ACC112 (cell line): ENCODE measurements around the gene RPS5.
"Not testable (repeated sequence)": the region's sequence is repeated elsewhere in the genome, so short reads cannot be mapped to it uniquely, and the experiment has no call there.

ENCODE experiments used
- H2AFZ ChIP-seq: fragments of 200-600 bp; sonication (generic); one replicate; pipeline ENCODE4 v1.6.0; 2017; ENCODE audit warnings: antibody characterized with exemption, low read length; ENCODE audit not compliant: unreplicated experiment
- H3K27ac ChIP-seq: fragments of 200-600 bp; sonication (generic); 2 replicates; pipeline ENCODE4 v1.5.1; 2014; ENCODE audit warnings: low read depth, mild to moderate bottlenecking, antibody characterized with exemption, low read length, moderate library complexity
- H3K27me3 ChIP-seq: fragments of 200-600 bp; sonication (generic); 2 replicates; pipeline ENCODE4 v1.6.1; 2014; ENCODE audit warnings: mild to moderate bottlenecking, antibody characterized with exemption, low read length, moderate library complexity, mixed read lengths; ENCODE audit not compliant: insufficient read depth
- H3K36me3 ChIP-seq: fragments of 200-600 bp; sonication (generic); 2 replicates; pipeline ENCODE4 v1.6.1; 2016; ENCODE audit warnings: mild to moderate bottlenecking, antibody characterized with exemption, low read length, moderate library complexity, mixed read lengths; ENCODE audit not compliant: insufficient read depth
- H3K4me1 ChIP-seq: fragments of 200-600 bp; sonication (generic); one replicate; pipeline ENCODE4 v1.6.1; 2016; ENCODE audit warnings: low read length, mixed read lengths; ENCODE audit not compliant: insufficient read depth, unreplicated experiment, control insufficient read depth
- H3K4me3 ChIP-seq: fragments of 200-600 bp; sonication (generic); 2 replicates; pipeline ENCODE4 v1.5.1; 2014; ENCODE audit warnings: mild to moderate bottlenecking, low read depth, low read length
- H3K79me2 ChIP-seq: fragments of 200-600 bp; sonication (generic); one replicate; pipeline ENCODE4 v1.6.0; 2016; ENCODE audit warnings: low read length; ENCODE audit not compliant: control insufficient read depth, unreplicated experiment, insufficient read depth

The RPS5 gene

DNA sequence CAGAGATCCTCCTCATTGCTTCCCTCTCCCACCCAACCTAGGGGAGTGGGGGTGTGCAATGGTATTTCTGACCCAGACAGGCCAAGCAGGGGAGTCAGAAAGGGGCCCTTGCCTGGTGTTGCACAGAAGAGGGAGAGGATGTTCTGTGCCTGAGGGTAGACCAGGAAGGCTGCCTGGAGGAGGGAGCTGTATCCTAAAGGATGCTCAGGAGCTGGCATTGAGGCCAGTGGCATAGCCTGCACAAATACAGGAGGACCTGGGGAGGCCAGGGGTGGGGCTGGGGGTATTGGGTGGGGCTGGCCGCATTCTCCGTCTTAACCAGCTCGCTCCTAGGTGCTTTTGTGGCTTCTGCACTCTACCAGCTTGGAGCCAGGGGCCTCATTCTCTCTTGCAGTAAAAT is 12.8 kb downstream of the RPS5 start:
- Histone ChIP-seq H3K4me3 (peak overlapping the region; percentile 84; the same call in 1 of the 2 replicates), H3K27me3 (no peaks in the 10 kb centered on the region), H3K4me1 (peaks cover 4% of the 10 kb centered on the region), H3K27ac (no peak overlapping the region), H3K36me3 (no peaks in the 10 kb centered on the region), H2AFZ (no peak overlapping the region), H3K79me2 (no peaks in the 10 kb centered on the region)

DNA sequence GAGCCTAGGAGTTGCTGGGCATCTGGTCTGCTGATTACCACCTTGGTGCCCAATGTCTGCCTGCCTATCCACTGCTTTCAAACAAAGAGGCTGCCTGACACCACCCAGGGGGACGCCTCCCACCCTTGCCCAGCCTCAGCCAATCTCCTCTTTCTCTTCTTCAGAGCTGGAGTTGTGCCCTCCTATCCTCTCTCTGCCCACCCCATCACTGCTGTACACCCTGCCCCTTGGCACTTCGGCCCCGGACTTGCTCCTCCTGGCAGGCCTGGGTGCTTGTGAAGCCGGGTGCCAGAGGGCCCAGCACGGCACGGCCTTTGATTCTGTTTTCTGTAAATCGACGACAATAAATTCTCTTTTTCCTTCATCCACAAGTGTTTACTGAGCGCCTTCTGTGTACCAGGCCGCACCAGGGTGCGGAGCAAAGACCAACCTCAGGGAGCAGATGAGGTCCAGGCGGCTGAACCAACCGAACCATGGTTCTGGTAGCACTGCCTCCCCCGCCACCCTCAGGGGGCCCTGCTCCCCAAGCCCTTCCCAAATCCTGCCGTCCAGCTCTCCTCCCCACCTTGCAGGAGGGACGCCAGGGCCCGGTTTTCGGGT is 13.3 kb downstream of the RPS5 start:
- H2AFZ ChIP-seq: peak overlapping the region; percentile 56
- H3K79me2 ChIP-seq: no peaks in the 10 kb centered on the region
- H3K27ac ChIP-seq: no peak overlapping the region
- H3K36me3 ChIP-seq: no peaks in the 10 kb centered on the region
- no peaks in the 10 kb centered on the region for H3K27me3 ChIP-seq
- H3K4me3 ChIP-seq: peak overlapping the region; percentile 84
- peaks cover 4% of the 10 kb centered on the region for H3K4me1 ChIP-seq

DNA sequence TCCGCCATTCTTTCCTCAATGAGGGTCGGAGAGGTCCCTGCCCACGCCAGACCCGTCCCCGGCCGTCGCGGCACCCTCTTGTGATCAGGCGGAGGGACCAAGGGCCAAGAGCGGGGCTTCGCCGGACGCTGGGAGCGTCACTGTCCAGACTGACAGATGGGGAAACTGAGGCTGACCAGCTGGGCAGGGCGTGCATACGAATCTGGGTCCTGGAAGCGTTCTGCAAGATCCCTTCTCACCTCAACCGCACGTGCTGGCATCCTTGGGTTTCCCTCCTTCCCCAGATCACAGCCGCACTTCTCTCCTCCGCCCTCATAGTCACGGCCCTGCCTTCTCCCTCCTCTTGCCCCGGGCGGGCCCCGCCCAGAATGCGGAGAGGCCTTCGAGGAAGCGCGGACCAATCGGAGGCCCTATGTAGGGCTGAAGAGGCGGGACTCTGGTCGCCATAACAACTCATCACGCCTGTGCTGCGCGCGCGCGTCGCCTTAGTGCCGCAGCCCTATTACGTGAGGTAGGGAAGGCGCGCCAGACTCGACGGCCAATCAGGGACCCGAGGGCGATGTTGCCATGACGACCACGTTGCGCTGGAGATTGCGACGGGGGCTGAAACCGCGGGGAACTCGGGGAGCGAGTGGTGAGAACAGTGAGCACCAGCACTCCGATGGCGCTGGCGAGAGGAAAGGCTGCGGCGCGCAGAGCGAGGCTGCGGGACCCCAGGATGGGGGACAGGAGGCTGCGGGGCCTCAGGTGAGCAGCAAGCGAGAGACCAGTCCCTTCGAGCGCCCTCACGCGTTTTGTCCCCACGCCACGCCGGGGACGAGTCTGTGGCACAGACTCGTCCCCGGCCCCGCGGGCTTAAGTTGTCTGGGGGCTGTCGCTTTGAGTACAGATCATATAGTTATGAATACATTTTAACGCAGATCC is 14.1 kb downstream of the RPS5 start:
- Histone ChIP-seq H3K79me2 (no peaks in the 10 kb centered on the region), H3K27me3 (no peaks in the 10 kb centered on the region), H2AFZ (peak overlapping the region; percentile 68), H3K4me1 (peaks cover 4% of the 10 kb centered on the region), H3K27ac (no peak overlapping the region), H3K4me3 (peak overlapping the region; percentile 84), H3K36me3 (no peaks in the 10 kb centered on the region)

DNA sequence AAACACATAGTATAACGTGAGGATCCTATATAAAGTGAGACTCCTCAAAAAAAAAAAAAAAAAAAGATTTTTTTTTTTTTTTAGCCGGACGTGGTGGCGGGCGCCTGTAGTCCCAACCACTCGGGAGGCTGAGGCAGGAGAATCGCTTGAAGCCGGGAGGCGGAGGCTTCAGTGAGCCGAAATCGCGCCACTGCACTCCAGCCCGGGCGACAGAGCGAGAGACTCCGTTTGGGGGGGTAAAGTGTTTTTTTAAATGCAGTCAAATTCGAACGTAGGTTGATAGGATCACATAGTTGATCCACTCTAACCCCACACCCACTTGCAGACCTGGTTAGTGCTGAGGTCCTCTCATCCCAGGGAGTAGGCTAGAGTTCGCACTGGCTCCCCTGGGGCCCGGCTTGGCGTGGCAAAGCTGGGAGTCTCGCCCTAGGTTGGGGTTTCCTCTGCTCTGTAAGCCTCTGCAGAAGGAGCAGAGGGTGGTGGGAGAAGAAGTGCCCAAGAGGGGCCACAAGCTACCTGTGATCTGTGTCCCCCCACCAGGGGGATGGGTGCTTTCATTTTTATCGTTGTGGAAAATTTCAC is 14.9 kb downstream of the RPS5 start:
- peak overlapping the region; percentile 84 for H3K4me3 ChIP-seq
- no peak overlapping the region for H2AFZ ChIP-seq
- H3K79me2 ChIP-seq: no peaks in the 10 kb centered on the region
- peaks cover 4% of the 10 kb centered on the region for H3K4me1 ChIP-seq
- H3K27me3 ChIP-seq: no peaks in the 10 kb centered on the region
- H3K36me3 ChIP-seq: no peaks in the 10 kb centered on the region
- no peak overlapping the region for H3K27ac ChIP-seq

DNA sequence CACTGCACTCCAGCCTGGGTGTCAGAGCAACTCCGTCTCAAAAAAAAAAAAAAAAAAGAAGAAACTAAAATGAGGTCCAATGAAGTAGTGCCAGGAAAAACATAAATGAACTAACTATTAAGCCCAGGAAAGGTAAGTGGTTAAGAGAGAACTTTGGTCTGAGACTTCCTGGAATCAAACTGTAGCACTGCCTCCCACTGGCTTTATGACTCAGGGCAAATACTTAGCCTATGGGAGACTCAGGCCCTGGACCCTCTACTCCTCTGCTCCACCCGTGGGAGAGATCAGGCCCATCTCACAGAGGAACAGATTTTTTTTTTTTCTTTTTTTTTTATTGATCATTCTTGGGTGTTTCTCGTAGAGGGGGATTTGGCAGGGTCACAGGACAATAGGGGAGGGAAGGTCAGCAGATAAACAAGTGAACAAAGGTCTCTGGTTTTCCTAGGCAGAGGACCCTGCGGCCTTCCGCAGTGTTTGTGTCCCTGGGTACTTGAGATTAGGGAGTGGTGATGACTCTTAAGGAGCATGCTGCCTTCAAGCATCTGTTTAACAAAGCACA is 16.9 kb downstream of the RPS5 start:
- H3K79me2 ChIP-seq: peaks cover 12% of the 10 kb centered on the region
- not testable (repeated sequence) for H3K27me3 ChIP-seq, H3K27ac ChIP-seq, H3K36me3 ChIP-seq, H3K4me3 ChIP-seq, H2AFZ ChIP-seq, H3K4me1 ChIP-seq

DNA sequence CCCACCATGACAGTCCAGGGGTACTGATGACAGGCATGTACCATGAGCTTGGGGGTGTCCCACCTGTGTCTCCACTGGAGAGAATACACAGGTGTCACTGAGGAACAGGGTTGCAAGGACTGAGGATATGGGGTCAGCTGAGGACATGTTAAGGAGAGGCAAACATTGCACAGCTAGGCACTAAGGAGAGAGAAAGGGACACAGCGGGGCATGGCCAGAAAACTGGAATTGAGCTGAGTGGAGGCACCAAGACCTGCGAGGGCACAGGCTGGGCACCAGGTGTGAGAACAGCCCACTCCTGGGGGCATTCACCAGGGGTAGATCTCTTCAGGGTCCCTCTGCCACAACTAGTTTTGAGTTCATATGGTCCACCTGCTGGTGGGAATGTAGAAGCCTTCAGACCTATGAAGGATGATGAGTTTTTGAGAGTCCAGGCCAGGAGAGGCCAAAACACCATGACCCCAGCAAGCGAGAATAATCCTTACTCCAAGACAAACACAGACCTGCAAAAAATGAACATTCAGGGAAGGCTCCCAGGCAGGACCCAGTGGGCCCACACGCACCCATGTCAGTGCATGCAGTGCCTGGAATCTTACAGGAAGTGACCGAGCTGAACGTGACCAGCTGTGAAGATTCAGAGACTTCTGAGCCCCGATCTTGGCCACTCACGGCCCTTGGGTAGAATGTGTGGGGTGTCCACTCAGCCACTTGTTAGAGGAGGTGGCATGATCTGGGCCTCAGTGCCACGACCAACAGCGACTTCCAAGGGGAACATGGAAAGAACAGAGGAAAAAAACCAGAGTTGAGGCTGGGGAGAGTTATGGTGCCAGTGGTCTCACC is 20.0 kb downstream of the RPS5 start:
- no peaks in the 10 kb centered on the region for H3K27me3 ChIP-seq
- H3K27ac ChIP-seq: peak overlapping the region; percentile 16; the same call in 1 of the 2 replicates
- H3K4me3 ChIP-seq: peak overlapping the region; percentile 99
- no peak overlapping the region for H2AFZ ChIP-seq
- peaks cover 25% of the 10 kb centered on the region for H3K79me2 ChIP-seq
- H3K4me1 ChIP-seq: peaks cover 17% of the 10 kb centered on the region
- no peaks in the 10 kb centered on the region for H3K36me3 ChIP-seq

DNA sequence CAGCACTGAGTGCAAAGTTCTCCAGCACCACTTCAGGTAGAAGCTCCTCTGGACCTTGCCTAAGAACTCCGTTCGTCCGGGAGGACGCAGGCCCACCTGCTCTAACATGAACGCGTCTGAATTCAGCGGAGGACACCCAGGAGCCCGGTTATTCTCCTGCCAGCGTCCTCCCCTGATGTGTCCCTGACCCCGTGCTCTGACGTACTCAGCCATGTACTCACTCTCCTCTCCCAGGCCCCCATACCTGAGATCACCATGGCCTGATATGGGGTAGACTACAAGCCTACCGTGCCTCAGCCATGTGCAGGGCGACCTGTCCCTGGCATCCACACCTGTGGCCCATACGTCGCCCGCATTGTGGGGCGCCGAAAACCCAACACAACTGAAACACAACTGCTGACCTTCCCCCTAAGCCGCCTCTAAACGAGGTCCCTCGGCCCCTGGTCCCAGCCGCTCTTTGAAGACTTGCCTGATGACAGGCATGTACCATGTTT is 20.6 kb downstream of the RPS5 start:
- H3K4me1 ChIP-seq: peaks cover 15% of the 10 kb centered on the region
- H3K27me3 ChIP-seq: no peaks in the 10 kb centered on the region
- peak overlapping the region; percentile 55 for H3K27ac ChIP-seq
- peaks cover 25% of the 10 kb centered on the region for H3K79me2 ChIP-seq
- H3K4me3 ChIP-seq: peak overlapping the region; percentile 99
- H2AFZ ChIP-seq: no peak overlapping the region
- H3K36me3 ChIP-seq: no peaks in the 10 kb centered on the region

DNA sequence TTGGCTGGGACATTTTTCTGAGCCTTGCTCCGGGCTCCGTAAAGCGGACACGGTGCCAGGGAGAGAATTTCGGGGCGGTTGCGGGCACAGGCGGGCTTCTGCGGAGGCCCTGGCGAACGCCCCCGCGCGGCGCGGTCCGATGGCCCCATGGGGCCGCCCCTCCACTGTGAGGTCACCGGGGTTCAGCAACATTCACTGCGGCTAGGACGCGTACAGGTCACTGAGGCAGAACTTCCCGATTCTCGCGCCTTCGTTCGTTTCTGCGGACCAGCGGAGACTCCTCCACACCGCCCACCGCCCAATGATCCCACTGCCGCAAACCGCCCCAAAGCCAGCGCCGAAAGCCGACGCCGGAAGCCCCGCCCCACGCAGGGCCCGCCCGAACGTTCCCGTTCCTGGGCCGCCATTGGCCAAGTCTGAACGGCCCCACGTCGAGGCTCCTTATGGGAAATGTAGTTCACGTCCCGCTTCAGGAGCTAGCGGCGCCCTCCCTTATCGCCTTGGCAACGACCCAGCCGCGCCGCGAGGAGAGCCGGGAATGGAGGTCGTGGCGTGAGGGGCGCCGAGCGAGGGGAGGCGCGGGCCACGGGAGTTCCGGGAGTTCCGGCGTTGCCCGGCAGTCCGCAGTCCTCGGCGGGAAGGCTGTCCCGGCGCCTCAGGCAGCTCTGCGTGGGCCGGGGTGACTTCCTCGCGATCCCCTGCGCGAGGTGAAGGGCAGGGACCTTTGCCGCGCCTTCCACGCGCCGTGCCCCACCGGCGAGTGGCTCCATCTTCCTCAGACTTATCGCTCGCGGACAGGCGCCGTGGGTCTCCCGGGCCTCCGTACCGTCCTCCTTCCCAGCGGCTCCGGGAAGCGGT is 21.3 kb downstream of the RPS5 start, which contains the start of gene ZNF584:
TSS of gene ZNF584 (plus strand) at position 498 of the 858 bp plus-strand sequence. CDS start 499 bp downstream, outside the sequence.
- peaks cover 15% of the 10 kb centered on the region for H3K4me1 ChIP-seq
- peak within 1 kb of the TSS; percentile 99 for H3K4me3 ChIP-seq
- H3K27ac ChIP-seq: peak within 1 kb of the TSS; percentile 55
- H2AFZ ChIP-seq: no peak within 1 kb of the TSS
- no peaks in the 10 kb centered on the region for H3K36me3 ChIP-seq
- peaks cover 25% of the 10 kb centered on the region for H3K79me2 ChIP-seq
- H3K27me3 ChIP-seq: no peaks in the 10 kb centered on the region

DNA sequence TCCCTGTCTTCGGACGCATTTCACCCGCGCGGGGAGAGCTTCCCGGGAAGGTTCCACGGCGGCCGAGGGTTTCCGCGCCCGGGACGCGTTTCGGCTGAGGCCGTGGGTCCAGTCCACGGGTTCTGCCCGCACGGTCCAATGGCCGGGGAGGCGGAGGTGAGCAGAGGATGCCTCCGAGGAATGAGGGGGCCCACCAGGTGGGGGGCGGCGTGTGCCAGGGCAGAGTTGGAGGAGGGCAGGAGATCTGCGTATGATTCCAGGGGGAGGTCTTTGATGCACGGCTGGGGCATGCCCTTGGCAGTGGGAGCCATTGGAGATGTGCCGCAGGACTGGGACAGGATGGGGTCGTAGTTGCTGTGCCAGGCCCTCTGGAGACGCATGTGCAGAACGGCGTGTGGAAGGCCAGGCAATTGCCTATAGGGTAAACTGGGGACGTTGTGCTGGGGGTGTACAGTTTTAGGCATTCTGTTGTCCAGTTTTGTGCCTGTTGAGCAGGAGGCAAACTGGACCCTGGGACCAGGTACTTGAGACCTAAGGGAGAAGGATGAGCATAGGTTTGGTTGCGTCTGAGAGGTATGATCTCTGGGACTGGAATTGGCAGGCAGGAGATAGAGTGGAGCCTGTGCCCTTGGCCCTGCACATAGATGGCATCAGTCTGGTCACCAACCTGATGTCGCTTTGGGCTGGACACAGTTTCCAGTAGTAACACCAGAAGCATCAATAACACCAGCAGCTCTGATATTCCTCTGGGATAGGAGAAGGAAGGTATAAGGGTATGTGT is 22.1 kb downstream of the RPS5 start:
- Histone ChIP-seq H3K27ac (peak overlapping the region; percentile 55; the same call in 1 of the 2 replicates), H3K4me3 (peak overlapping the region; percentile 99), H3K27me3 (no peaks in the 10 kb centered on the region), H3K4me1 (peaks cover 15% of the 10 kb centered on the region), H2AFZ (no peak overlapping the region), H3K36me3 (no peaks in the 10 kb centered on the region), H3K79me2 (peaks cover 25% of the 10 kb centered on the region)
